Esophagus muscularis mucosa (tissue), 4 donors: Measurements from ENCODE around the gene MAD2L1BP.

Source experiments
- EP300 ChIP-seq: sonication (generic); formaldehyde crosslinking; IDR thresholded peaks from one replicate; pipeline ENCODE4 v1.6.1; 2017; ENCODE audit warnings: antibody characterized with exemption
- POLR2A ChIP-seq: fragments of 450-650 bp; IDR thresholded peaks from one replicate; pipeline ENCODE4 v1.6.1; 2017; ENCODE audit warnings: antibody characterized with exemption, moderate library complexity, mild to moderate bottlenecking, low read depth
- TF ChIP-seq, protein P1 (sequence below), 3 experiments: fragments of 200-600 bp in 2 of 3; fragments of 450-650 bp in 1 of 3; sonication (generic) in 2 of 3; IDR thresholded peaks; one replicate each; pipeline ENCODE4 v1.5.1; 2017 to 2019; ENCODE audit warnings: antibody characterized with exemption in 3 of 3, mild to moderate bottlenecking in 2 of 3, moderate library complexity in 1 of 3

- TF ChIP-seq POLR2A = no peak
- TF ChIP-seq EP300 = no peak
- TF ChIP-seq, protein P1, sequence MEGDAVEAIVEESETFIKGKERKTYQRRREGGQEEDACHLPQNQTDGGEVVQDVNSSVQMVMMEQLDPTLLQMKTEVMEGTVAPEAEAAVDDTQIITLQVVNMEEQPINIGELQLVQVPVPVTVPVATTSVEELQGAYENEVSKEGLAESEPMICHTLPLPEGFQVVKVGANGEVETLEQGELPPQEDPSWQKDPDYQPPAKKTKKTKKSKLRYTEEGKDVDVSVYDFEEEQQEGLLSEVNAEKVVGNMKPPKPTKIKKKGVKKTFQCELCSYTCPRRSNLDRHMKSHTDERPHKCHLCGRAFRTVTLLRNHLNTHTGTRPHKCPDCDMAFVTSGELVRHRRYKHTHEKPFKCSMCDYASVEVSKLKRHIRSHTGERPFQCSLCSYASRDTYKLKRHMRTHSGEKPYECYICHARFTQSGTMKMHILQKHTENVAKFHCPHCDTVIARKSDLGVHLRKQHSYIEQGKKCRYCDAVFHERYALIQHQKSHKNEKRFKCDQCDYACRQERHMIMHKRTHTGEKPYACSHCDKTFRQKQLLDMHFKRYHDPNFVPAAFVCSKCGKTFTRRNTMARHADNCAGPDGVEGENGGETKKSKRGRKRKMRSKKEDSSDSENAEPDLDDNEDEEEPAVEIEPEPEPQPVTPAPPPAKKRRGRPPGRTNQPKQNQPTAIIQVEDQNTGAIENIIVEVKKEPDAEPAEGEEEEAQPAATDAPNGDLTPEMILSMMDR (IDR thresholded peaks at IDR 0.05) = no peak
Observed at GRCh38 chr6:43600595-43600994, 35.0 kb upstream of the MAD2L1BP start.
